ENCODE data around the gene OR1C1.
"Not testable (repeated sequence)": the region's sequence is repeated elsewhere in the genome, so short reads cannot be mapped to it uniquely, and the experiment has no call there.

Gene OR1C1, protein sequence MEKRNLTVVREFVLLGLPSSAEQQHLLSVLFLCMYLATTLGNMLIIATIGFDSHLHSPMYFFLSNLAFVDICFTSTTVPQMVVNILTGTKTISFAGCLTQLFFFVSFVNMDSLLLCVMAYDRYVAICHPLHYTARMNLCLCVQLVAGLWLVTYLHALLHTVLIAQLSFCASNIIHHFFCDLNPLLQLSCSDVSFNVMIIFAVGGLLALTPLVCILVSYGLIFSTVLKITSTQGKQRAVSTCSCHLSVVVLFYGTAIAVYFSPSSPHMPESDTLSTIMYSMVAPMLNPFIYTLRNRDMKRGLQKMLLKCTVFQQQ

DNA sequence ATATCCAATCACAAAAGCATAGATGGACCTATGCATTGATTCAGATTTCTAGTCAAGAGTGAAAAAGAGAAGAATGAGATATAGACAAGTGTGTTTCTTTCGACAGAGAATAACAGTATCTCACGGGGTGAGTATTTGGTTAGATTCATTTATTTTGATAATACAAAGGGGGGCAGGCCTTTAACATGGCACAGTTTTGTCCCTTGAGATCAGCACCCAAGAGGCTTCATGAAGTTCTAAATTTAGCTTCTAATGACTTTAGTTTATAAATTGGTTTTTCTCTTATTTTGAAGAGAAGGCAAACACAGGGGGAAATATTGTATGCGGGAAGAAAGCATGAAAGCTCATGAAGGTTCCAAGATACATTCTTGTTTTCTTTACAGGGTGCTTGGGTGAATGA lies at the start of gene OR1C1:
Gene OR1C1 (minus strand): TSS at position 101 of the 400 bp plus-strand sequence. CDS start 2,150 bp downstream, outside the sequence.
- DNase-seq = no peak

DNA sequence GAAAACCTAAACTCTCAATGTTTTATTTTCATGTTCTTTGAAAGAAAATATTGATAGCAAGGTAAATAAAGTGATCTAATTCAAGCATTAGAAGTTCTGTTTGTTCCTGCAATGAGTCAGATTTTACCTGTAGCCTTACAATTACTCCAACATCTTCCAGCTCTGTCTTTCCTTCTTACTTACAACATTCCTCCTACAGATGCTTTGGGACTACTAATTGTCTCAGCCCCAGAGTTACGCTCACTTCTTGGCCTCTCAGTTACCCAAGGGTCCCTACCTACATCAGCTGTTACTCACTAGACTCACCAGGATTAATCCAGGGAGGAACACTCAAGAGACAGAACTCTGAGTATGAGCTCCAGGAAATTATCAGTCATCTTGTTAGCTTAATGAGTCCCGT lies 37.2 kb upstream of the OR1C1 start:
- DNase-seq = no peak

DNA sequence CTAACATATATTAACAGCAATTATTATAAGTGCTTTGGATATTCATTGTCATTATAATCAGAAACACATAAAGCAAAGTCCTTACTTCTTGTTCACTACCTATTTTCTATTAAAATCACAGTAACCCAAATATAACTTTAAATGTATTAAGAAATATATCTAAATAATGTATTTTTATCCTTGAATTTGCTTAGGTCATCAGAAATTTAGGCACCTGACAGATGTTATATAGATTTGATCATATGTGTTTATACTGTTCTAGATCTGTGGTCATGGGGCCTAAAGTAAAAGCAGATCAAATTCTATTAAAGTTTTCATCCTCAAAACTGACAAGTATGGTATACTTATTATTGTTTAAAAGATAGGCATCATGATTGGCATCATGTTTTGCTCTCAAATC lies 9.2 kb upstream of the OR1C1 start:
- DNase-seq = no peak

DNA sequence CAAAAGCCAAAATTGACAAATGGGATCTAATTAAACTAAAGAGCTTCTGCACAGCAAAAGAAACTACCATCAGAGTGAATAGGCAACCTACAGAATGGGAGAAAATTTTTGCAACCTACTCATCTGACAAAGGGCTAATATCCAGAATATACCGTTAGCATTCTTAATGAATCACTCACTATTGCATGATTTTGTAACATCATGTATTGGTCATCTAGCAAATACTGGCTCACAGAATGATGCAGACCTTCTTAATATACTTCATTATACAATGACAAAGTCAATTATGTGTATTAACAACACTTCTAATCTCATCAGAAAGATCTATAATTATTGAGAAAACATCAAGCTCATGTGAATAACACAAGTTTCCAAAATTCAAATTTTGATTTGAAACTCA lies 6.0 kb downstream of the OR1C1 start:
- DNase-seq = not testable (repeated sequence)

DNA sequence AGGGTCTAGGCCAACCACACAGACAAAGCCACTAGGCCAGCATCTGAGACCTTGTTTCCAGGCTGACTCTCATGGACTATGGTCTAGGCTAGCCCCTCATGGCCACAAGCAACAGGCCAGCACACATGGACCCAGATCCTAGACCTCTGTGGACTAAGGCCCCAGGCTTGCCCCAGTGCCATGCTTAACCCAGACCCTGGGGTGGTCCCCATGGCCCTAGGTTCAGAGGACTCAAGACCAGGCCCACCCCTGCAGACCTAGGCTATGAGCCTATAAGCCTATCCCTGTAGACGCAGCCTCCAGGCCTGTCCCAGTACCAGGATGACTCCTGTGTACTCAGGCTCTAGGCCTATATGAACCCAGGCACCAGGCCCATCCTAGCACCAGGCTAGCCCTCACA lies 10.5 kb downstream of the OR1C1 start:
- DNase-seq = no peak

GRCh38 chr1:247748041-247748440 lies 12.3 kb downstream of the OR1C1 start, which contains the start of gene OR14A2:
OR14A2 (minus strand) TSS chr1:247748141.
- DNase-seq = no peak

DNA sequence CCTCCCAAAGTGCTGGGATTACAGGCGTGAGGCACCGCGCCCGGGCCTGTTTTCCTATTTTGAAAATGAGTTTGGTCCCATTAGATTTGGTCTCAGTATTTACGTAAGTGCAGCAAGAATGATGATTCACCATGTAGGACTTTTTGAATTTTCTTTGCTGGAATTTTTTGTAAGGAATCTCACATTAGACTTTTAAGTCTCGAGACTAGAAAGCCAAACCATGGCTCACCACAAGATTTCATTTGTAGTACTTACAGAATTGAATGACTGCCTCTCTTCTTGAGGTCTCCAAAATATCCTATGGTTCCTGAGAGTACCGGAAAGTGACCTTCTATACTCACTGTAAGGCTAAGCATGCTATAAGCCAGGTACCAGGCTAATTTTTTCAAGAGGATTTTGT lies 12.7 kb downstream of the OR1C1 start:
- no peak for DNase-seq

GRCh38 chr1:247746391-247746935 lies 13.9 kb downstream of the OR1C1 start:
- no peak for DNase-seq

GRCh38 chr1:247742215-247742760 lies 18.1 kb downstream of the OR1C1 start:
- DNase-seq = not testable (repeated sequence)

- DNase-seq = no peak
Observed at GRCh38 chr1:247741756-247742155, 18.6 kb downstream of the OR1C1 start.

GRCh38 chr1:247740721-247741120 lies 19.6 kb downstream of the OR1C1 start:
- no peak for DNase-seq

DNA sequence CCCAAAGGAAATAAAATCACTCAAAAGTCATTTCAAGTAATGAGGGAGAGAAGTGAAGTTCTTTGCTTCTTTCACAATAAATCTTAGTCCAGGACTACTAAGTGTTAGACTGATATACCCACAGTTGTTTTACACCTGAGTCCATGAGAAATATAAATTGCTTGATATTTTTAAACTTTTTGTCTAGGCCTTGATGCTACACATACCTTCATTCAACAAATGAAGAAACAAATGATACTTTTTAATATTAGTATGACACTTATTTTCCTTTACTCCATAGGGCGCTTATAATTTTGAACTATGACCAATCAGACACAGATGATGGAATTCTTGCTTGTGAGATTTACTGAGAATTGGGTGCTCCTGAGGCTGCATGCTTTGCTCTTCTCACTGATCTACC lies 22.0 kb downstream of the OR1C1 start, which contains the start of gene OR14K1:
Gene OR14K1 (plus strand): TSS at position 301 of the 400 bp plus-strand sequence. CDS start 0 bp downstream, at position 301.
- no peak for DNase-seq

- no peak for DNase-seq
Observed at GRCh38 chr1:247721222-247721621, 39.1 kb downstream of the OR1C1 start.

- no peak for DNase-seq
Observed at GRCh38 chr1:247716546-247716945, 43.8 kb downstream of the OR1C1 start, which contains the start of gene OR6F1. OR6F1 (minus strand) TSS chr1:247716646; CDS start chr1:247712755, 3,891 bp downstream.

- DNase-seq = no peak
Observed at GRCh38 chr1:247713753-247714152, 46.6 kb downstream of the OR1C1 start.

DNA sequence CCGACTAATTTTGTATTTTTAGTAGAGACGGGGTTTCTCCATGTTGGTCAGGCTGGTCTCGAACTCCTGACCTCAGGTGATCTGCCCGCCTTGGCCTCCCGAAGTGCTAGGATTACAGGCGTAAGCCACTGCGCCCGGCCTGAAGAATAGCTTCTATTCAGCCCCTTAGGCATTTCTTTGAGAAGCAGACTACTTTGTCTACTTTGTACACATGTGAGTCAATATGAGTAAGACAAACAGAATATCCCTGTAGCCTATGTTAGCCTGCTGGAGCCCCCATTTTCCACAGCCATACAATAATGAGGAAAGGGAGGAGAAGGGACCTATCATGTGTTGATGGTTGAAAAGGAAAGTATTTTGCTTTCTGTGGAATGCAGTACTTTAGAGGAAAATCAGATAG lies 49.7 kb downstream of the OR1C1 start:
- DNase-seq = not testable (repeated sequence)

Measured in NCI-H1105 (cell line).